GM13977 (cell line): ENCODE measurements around the gene KCNH2.
"Not testable (repeated sequence)": the region's sequence is repeated elsewhere in the genome, so short reads cannot be mapped to it uniquely, and the experiment has no call there.

ENCODE experiments used
- DNase-seq: peaks from one replicate; pipeline ENCODE4 v3.0.0; 2012; ENCODE audit warnings: low spot score
- in situ Hi-C: fragments of 300-500 bp; cut with MboI; formaldehyde crosslinking; loops from one replicate; pipeline ENCODE4 v1.12.0; 2022; ENCODE audit warnings: low sequenced_read_pairs, low pct_unique_long_range_greater_than_20kb, mixed read lengths, inconsistent platforms; ENCODE audit not compliant: unreplicated experiment
- TF ChIP-seq, protein P1 (sequence below): IDR thresholded peaks from 2 replicates; pipeline ENCODE4 v1.5.1; 2012; ENCODE audit warnings: mild to moderate bottlenecking, control low read depth; ENCODE audit not compliant: insufficient read depth; ENCODE audit errors: extremely low read depth, missing control alignments

Gene KCNH2

GRCh38 chr7:150978126-150978789 lies at the start of gene KCNH2:
KCNH2 (minus strand) TSS chr7:150978321; CDS start chr7:150977913, 408 bp downstream.
- TF ChIP-seq, protein P1, sequence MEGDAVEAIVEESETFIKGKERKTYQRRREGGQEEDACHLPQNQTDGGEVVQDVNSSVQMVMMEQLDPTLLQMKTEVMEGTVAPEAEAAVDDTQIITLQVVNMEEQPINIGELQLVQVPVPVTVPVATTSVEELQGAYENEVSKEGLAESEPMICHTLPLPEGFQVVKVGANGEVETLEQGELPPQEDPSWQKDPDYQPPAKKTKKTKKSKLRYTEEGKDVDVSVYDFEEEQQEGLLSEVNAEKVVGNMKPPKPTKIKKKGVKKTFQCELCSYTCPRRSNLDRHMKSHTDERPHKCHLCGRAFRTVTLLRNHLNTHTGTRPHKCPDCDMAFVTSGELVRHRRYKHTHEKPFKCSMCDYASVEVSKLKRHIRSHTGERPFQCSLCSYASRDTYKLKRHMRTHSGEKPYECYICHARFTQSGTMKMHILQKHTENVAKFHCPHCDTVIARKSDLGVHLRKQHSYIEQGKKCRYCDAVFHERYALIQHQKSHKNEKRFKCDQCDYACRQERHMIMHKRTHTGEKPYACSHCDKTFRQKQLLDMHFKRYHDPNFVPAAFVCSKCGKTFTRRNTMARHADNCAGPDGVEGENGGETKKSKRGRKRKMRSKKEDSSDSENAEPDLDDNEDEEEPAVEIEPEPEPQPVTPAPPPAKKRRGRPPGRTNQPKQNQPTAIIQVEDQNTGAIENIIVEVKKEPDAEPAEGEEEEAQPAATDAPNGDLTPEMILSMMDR = no peak
- in situ Hi-C loops = no loop called here
- DNase-seq = peak; percentile 79

GRCh38 chr7:151027728-151028130 lies 49.6 kb upstream of the KCNH2 start:
- in situ Hi-C loops, DNase-seq: not testable (repeated sequence)

DNA sequence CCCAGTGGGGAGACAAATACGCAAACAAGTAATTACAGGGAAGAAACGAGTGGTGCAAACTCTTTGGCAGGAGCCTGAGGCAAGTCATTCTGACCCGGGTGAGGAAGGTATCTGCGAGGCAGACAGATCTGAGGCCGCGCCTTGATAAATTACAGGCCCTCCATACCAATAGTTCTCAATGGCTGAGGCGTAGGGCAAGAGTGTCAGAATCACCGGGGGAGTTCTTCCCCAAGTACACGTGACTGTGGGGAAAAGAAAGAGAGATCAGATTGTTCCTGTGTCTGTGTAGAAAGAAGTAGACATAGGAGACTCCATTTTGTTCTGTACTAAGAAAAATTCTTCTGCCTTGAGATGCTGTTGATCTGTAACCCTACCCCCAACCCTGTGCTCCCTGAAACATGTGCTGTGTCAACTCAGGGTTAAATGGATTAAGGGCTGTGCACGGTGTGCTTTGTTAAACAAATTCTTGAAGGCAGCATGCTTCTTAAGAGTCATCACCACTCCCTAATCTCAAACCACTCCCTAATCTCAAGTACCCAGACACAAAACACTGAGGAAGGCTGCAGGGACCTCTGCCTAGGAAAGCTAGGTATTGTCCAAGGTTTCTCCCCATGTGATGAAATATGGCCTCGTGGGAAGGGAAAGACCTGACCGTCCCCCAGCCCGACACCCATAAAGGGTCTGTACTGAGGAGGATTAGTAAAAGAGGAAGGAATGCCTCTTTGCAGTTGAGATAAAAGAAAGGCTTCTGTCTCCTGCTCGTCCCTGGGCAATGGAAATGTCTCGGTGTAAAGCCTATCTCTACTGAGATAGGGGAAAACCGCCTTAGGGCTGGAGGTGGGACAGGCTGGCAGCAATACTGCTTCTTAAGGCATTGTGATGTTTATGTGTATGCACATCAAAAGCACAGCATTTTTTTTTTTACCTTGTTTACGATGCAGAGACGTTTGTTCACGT lies 48.9 kb upstream of the KCNH2 start:
- DNase-seq, in situ Hi-C loops: not testable (repeated sequence)

- DNase-seq = no peak
- in situ Hi-C loops = no loop called here
- TF ChIP-seq, protein P1 = no peak
These were observed 48.0 kb upstream of the KCNH2 start for GRCh38 chr7:151025924-151026671.

- TF ChIP-seq, protein P1 = no peak
- DNase-seq = no peak
- in situ Hi-C loops = no loop called here
These were observed 46.4 kb upstream of the KCNH2 start, which contains the start of gene ATG9B for GRCh38 chr7:151024435-151025056. ATG9B (minus strand) TSS chr7:151024494; CDS start chr7:151024423, 71 bp downstream.

DNA sequence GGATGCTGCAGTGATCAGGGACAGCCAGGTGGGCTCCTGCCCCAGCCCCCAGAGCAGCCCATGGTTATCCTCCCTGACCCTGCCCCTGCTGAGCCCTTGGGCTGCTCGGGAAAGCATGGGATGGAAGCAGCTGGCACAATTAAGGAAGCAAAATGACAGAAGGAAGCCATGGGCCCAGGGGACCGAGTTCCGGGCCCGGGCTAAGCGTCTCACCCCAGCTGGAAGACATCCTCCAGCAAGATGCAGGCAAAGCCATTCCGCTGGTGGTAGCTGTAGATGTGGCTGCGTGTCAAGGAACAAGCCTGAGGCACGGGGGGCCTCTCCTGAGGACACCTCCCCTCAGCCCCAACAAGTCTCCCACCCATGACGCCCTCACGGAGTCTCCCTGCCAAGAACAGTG lies 45.1 kb upstream of the KCNH2 start:
- no peak for DNase-seq
- in situ Hi-C loops = no loop called here
- TF ChIP-seq, protein P1 = no peak

DNA sequence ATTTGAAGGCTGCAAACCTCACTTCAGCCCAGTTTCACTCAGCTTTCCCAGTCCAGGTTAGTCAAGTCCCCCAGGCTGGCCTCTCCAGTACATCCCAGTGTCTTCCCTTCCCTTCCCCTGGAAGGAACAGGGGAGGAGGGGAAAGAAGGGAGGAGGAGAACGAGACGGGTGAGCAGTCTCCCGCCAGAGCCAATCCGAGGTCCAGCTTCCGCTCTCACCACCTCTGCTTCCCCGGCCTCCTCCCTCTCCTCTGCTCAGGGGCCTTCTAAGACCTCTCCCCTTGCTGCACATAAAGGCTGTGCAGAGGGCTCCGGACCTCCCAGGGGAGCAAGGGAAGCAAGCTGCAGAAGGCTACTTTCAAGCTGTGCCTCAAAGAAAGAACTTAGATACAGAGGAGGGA lies 42.1 kb upstream of the KCNH2 start:
- in situ Hi-C loops = no loop called here
- no peak for DNase-seq

More for the DNA sequence above, 42.1 kb upstream of the KCNH2 start:
- TF ChIP-seq, protein P1 = no peak
